HepG2 (cell line): Measurements from ENCODE around the gene PRCD. TPM values are rescaled to one million over a fixed set of nuclear protein-coding genes. Genes with fewer than 3 reads are reported as not detected.
A peak's percentile ranks its signal among the peaks of the same experiment; 100 is the strongest.

ENCODE experiments used
- AKAP8 ChIP-seq: sonication (generic); formaldehyde crosslinking; IDR thresholded peaks from 2 replicates; pipeline ENCODE4 v1.5.1; 2020; ENCODE audit warnings: mild to moderate bottlenecking, missing genetic modification reagents
- CREBL2 ChIP-seq: sonication (generic); formaldehyde crosslinking; IDR thresholded peaks from 2 replicates; pipeline ENCODE4 v1.8.1; 2023; ENCODE audit warnings: missing genetic modification reagents, mild to moderate bottlenecking, borderline replicate concordance
- HES4 ChIP-seq: sonication (generic); formaldehyde crosslinking; IDR thresholded peaks from 2 replicates; pipeline ENCODE4 v1.9.0; 2021; ENCODE audit warnings: mild to moderate bottlenecking, missing genetic modification reagents, borderline replicate concordance
- HNF4G ChIP-seq, 2 experiments: sonication (generic) in 1 of 2; formaldehyde crosslinking in 1 of 2; IDR thresholded peaks; 2 replicates each; pipeline versions ENCODE4 v1.4.0 to v1.6.1; 2011 to 2020; ENCODE audit warnings: borderline replicate concordance in 2 of 2, low read depth in 2 of 2, mild to moderate bottlenecking in 2 of 2, low read length in 1 of 2, missing genetic modification reagents in 1 of 2, moderate library complexity in 1 of 2
- IRF2 ChIP-seq: IDR thresholded peaks from 2 replicates; pipeline ENCODE4 v1.6.1; 2018; ENCODE audit warnings: missing genetic modification reagents, missing compliant biosample characterization
- NFE2 ChIP-seq: sonication (generic); formaldehyde crosslinking; IDR thresholded peaks from 2 replicates; pipeline ENCODE4 v1.4.0; 2020; ENCODE audit warnings: missing genetic modification reagents
- PTBP1 ChIP-seq: fragments of 200-400 bp; formaldehyde crosslinking; IDR thresholded peaks from 2 replicates; pipeline ENCODE4 v1.6.1; 2018; ENCODE audit warnings: low read length, low read depth; ENCODE audit not compliant: poor library complexity, severe bottlenecking
- SP2 ChIP-seq: sonication (generic); formaldehyde crosslinking; IDR thresholded peaks from 2 replicates; pipeline ENCODE4 v1.5.1; 2020; ENCODE audit warnings: mild to moderate bottlenecking, missing genetic modification reagents
- TRIM24 ChIP-seq: sonication (generic); formaldehyde crosslinking; IDR thresholded peaks from 2 replicates; pipeline ENCODE4 v1.8.0; 2022; ENCODE audit warnings: mild to moderate bottlenecking, missing genetic modification reagents
- ZC3H4 ChIP-seq: sonication (generic); formaldehyde crosslinking; IDR thresholded peaks from 2 replicates; pipeline ENCODE4 v1.4.0; 2020; ENCODE audit warnings: missing genetic modification reagents, borderline replicate concordance
- ZNF3 ChIP-seq: IDR thresholded peaks from 2 replicates; pipeline ENCODE4 v1.7.0; 2017; ENCODE audit warnings: inconsistent platforms
- ZNF441 ChIP-seq: sonication (generic); formaldehyde crosslinking; IDR thresholded peaks from 2 replicates; pipeline ENCODE4 v1.7.0; 2021; ENCODE audit warnings: missing genetic modification reagents, borderline replicate concordance
- ZNF788 ChIP-seq: sonication (generic); formaldehyde crosslinking; IDR thresholded peaks from 2 replicates; pipeline ENCODE4 v1.5.0; 2020; ENCODE audit warnings: mild to moderate bottlenecking, missing genetic modification reagents, borderline replicate concordance
- ZSCAN5A ChIP-seq: sonication (generic); formaldehyde crosslinking; IDR thresholded peaks from 2 replicates; pipeline ENCODE4 v1.8.0; 2022; ENCODE audit warnings: mild to moderate bottlenecking, missing genetic modification reagents, borderline replicate concordance
- polyA plus RNA-seq, 8 experiments: library from polyadenylated mRNA; depleted of rRNA in 3 of 8; stranded (reverse) in 7 of 8; unstranded in 1 of 8; fragments of >200 nt; fragmentation: Illumina TruSeq in 4 of 8; extraction: Trizol in 4 of 8; gene quantifications; 2 replicates each; pipeline versions ENCODE4 v1.2.1 to v1.2.3, GENCODE V29; 2011 to 2016; ENCODE audit warnings: low read depth in 4 of 8, missing spikeins in 1 of 8, mixed read lengths in 1 of 8; ENCODE audit not compliant: insufficient read depth in 1 of 8
- total RNA-seq, 5 experiments: library from RNA; depleted of rRNA; stranded (reverse); fragments of >200 nt; fragmentation: Illumina TruSeq; extraction: Trizol; gene quantifications; 2 replicates each; pipeline ENCODE4 v1.2.3, GENCODE V29; 2016; ENCODE audit warnings: low read depth in 1 of 5
- TF ChIP-seq, protein P1 (sequence below): IDR thresholded peaks from 2 replicates; pipeline ENCODE4 v1.6.1; 2016; ENCODE audit warnings: missing genetic modification reagents, missing compliant biosample characterization
- TF ChIP-seq, protein P2 (sequence below): sonication (generic); formaldehyde crosslinking; IDR thresholded peaks from 2 replicates; pipeline ENCODE4 v1.5.0; 2020; ENCODE audit warnings: missing genetic modification reagents
- TF ChIP-seq, protein P3 (sequence below): sonication (generic); formaldehyde crosslinking; IDR thresholded peaks from 2 replicates; pipeline ENCODE4 v1.9.0; 2021; ENCODE audit warnings: mild to moderate bottlenecking, missing genetic modification reagents

Gene PRCD
- total and polyA plus RNA-seq, 2 of the 13 experiments (the other 11 are each of a cell fraction or from before 2014, with no cell fraction given): 0.51 TPM; not detected in 1

DNA sequence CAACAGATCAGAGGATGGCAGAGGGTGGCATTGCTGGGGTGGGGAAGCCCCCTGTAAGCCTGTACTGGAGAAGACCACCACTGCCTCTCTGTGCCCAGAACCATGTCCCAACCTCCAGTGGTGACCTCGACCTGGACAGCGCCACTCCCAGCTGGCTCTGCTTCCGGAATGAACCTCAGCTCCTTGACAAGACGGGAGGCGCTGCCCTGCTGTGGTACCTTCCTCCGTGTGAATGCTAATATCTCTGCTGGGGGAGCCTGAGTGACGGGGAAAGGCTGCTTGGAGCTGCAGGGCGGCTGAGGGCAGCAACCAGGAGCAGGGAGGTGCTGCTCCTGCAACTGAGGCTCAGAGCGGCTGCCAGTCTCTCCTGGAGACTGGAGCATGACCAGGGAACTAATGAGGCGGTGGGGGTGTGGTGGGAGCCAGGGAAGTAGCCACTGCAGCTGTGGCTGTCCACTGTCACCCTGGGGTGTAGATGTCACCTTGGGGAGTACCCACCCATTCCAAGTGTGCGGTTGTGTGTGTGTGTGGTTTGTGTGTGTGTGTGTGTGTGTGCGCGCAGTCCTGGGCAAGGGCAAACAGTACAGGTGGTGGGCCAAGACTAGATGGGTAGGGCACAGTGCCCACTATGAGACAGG is 6.2 kb downstream of the PRCD start (continued):
- TF ChIP-seq ZSCAN5A (CRISPR knock-in tag) (no peak), AKAP8 (CRISPR knock-in tag) (0 out of 2 replicates have a peak, but pooled peaks have one; percentile 50), ZC3H4 (CRISPR knock-in tag) (no peak), SP2 (CRISPR knock-in tag) (no peak), ZNF3 (CRISPR knock-in tag) (no peak), ZNF788 (CRISPR knock-in tag) (no peak), IRF2 (CRISPR knock-in tag) (no peak), HNF4G (IDR thresholded peaks at IDR 0.05; ENCODE audit: borderline replicate concordance, low read depth, low read length) (no peak), HNF4G (CRISPR knock-in tag; IDR thresholded peaks at IDR 0.05; ENCODE audit: borderline replicate concordance, low read depth) (no peak), CREBL2 (CRISPR knock-in tag) (no peak), TRIM24 (CRISPR knock-in tag) (no peak), PTBP1 (no peak), ZNF441 (CRISPR knock-in tag) (no peak), HES4 (CRISPR knock-in tag) (no peak), NFE2 (no peak)
- TF ChIP-seq, protein P1, sequence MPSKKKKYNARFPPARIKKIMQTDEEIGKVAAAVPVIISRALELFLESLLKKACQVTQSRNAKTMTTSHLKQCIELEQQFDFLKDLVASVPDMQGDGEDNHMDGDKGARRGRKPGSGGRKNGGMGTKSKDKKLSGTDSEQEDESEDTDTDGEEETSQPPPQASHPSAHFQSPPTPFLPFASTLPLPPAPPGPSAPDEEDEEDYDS (CRISPR knock-in tag): no peak
- TF ChIP-seq, protein P2, sequence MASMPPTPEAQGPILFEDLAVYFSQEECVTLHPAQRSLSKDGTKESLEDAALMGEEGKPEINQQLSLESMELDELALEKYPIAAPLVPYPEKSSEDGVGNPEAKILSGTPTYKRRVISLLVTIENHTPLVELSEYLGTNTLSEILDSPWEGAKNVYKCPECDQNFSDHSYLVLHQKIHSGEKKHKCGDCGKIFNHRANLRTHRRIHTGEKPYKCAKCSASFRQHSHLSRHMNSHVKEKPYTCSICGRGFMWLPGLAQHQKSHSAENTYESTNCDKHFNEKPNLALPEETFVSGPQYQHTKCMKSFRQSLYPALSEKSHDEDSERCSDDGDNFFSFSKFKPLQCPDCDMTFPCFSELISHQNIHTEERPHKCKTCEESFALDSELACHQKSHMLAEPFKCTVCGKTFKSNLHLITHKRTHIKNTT (CRISPR knock-in tag): no peak
- TF ChIP-seq, protein P3, sequence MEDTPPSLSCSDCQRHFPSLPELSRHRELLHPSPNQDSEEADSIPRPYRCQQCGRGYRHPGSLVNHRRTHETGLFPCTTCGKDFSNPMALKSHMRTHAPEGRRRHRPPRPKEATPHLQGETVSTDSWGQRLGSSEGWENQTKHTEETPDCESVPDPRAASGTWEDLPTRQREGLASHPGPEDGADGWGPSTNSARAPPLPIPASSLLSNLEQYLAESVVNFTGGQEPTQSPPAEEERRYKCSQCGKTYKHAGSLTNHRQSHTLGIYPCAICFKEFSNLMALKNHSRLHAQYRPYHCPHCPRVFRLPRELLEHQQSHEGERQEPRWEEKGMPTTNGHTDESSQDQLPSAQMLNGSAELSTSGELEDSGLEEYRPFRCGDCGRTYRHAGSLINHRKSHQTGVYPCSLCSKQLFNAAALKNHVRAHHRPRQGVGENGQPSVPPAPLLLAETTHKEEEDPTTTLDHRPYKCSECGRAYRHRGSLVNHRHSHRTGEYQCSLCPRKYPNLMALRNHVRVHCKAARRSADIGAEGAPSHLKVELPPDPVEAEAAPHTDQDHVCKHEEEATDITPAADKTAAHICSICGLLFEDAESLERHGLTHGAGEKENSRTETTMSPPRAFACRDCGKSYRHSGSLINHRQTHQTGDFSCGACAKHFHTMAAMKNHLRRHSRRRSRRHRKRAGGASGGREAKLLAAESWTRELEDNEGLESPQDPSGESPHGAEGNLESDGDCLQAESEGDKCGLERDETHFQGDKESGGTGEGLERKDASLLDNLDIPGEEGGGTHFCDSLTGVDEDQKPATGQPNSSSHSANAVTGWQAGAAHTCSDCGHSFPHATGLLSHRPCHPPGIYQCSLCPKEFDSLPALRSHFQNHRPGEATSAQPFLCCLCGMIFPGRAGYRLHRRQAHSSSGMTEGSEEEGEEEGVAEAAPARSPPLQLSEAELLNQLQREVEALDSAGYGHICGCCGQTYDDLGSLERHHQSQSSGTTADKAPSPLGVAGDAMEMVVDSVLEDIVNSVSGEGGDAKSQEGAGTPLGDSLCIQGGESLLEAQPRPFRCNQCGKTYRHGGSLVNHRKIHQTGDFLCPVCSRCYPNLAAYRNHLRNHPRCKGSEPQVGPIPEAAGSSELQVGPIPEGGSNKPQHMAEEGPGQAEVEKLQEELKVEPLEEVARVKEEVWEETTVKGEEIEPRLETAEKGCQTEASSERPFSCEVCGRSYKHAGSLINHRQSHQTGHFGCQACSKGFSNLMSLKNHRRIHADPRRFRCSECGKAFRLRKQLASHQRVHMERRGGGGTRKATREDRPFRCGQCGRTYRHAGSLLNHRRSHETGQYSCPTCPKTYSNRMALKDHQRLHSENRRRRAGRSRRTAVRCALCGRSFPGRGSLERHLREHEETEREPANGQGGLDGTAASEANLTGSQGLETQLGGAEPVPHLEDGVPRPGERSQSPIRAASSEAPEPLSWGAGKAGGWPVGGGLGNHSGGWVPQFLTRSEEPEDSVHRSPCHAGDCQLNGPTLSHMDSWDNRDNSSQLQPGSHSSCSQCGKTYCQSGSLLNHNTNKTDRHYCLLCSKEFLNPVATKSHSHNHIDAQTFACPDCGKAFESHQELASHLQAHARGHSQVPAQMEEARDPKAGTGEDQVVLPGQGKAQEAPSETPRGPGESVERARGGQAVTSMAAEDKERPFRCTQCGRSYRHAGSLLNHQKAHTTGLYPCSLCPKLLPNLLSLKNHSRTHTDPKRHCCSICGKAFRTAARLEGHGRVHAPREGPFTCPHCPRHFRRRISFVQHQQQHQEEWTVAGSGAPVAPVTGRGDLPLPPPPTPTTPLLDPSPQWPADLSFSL (CRISPR knock-in tag): 0 out of 2 replicates have a peak, but pooled peaks have one; percentile 41
